Neural progenitor cell (in vitro differentiated cells): ENCODE results near the gene NDRG2. TPM values are rescaled to one million over a fixed set of nuclear protein-coding genes. Genes with fewer than 3 reads are reported as not detected.

Experiments
- DNase-seq: peaks from one replicate; pipeline ENCODE4 v3.0.0-alpha.2; 2016; ENCODE audit warnings: low spot score
- H2AFZ ChIP-seq: fragments of 200-600 bp; sonication (generic); replicated peaks from 2 replicates; pipeline ENCODE4 v1.6.1; 2016; ENCODE audit warnings: antibody characterized with exemption
- H3F3A ChIP-seq: fragments of 200-600 bp; sonication (generic); 2 replicates; pipeline ENCODE4 v1.6.1; 2016; ENCODE audit warnings: antibody characterized with exemption, low read depth
- H3K27ac ChIP-seq: fragments of 200-600 bp; sonication (generic); 2 replicates; pipeline ENCODE4 v1.5.1; 2016; ENCODE audit warnings: mild to moderate bottlenecking
- H3K27me3 ChIP-seq: fragments of 200-600 bp; sonication (generic); 2 replicates; pipeline ENCODE4 v1.6.1; 2016; ENCODE audit warnings: mild to moderate bottlenecking, moderate library complexity
- H3K36me3 ChIP-seq: fragments of 200-600 bp; sonication (generic); 2 replicates; pipeline ENCODE4 v1.5.1; 2016
- H3K4me1 ChIP-seq: fragments of 200-600 bp; sonication (generic); 2 replicates; pipeline ENCODE4 v1.6.1; 2016; ENCODE audit warnings: mixed run types
- H3K4me2 ChIP-seq: fragments of 200-600 bp; sonication (generic); 2 replicates; pipeline ENCODE4 v1.6.1; 2016
- H3K4me3 ChIP-seq: fragments of 200-600 bp; sonication (generic); 2 replicates; pipeline ENCODE4 v1.5.1; 2016
- H3K79me2 ChIP-seq: fragments of 200-600 bp; sonication (generic); 2 replicates; pipeline ENCODE4 v1.6.1; 2016; ENCODE audit warnings: low read depth
- H3K9ac ChIP-seq: fragments of 200-600 bp; sonication (generic); 2 replicates; pipeline ENCODE4 v1.6.1; 2016
- H3K9me3 ChIP-seq: fragments of 200-600 bp; sonication (generic); 2 replicates; pipeline ENCODE4 v1.5.1; 2016; ENCODE audit warnings: low read depth
- H4K20me1 ChIP-seq: fragments of 200-600 bp; sonication (generic); 2 replicates; pipeline ENCODE4 v1.6.1; 2016; ENCODE audit warnings: low read depth
- H3K27ac Mint-ChIP-seq: 3 replicates; pipeline ENCODE4 v1.8.0; 2021; ENCODE audit warnings: mixed read lengths
- H3K27me3 Mint-ChIP-seq: 2 replicates; pipeline ENCODE4 v1.8.0; 2022; ENCODE audit warnings: low read depth, mild to moderate bottlenecking, inconsistent platforms, moderate library complexity, mixed read lengths; ENCODE audit not compliant: insufficient read depth
- H3K36me3 Mint-ChIP-seq: 3 replicates; pipeline ENCODE4 v1.8.0; 2021; ENCODE audit warnings: mixed read lengths
- H3K4me1 Mint-ChIP-seq: 3 replicates; pipeline ENCODE4 v1.8.0; 2021; ENCODE audit warnings: mixed read lengths
- H3K4me3 Mint-ChIP-seq: 3 replicates; pipeline ENCODE4 v1.8.0; 2021; ENCODE audit warnings: mild to moderate bottlenecking, moderate library complexity, mixed read lengths
- H3K9me3 Mint-ChIP-seq: 3 replicates; pipeline ENCODE4 v1.8.0; 2020; ENCODE audit warnings: mixed read lengths
- CTCF ChIP-seq: fragments of 200-600 bp; sonication (generic); IDR thresholded peaks from 2 replicates; pipeline ENCODE4 v1.5.1; 2017; ENCODE audit warnings: antibody characterized with exemption, mild to moderate bottlenecking
- EZH2 ChIP-seq: fragments of 200-600 bp; sonication (generic); IDR thresholded peaks from 2 replicates; pipeline ENCODE4 v1.6.1; 2017; ENCODE audit warnings: antibody characterized with exemption, mild to moderate bottlenecking, moderate library complexity
- EZH2phosphoT487 ChIP-seq: fragments of 200-600 bp; sonication (generic); IDR thresholded peaks from 2 replicates; pipeline ENCODE4 v1.6.1; 2017; ENCODE audit warnings: antibody characterized with exemption
- total RNA-seq: library from RNA; depleted of rRNA; stranded (reverse); fragments of >200 nt; gene quantifications from 2 replicates; pipeline ENCODE4 v1.2.3, GENCODE V29; 2015; ENCODE audit warnings: low replicate concordance

Gene NDRG2
- total RNA-seq, 1 donor from 2014 or later: 1.3 TPM

- Histone ChIP-seq H4K20me1 (no peaks in the 10 kb centered on the region), H3K4me1 (no peaks in the 10 kb centered on the region), H2AFZ (no peak overlapping the region), H3F3A (no peaks in the 10 kb centered on the region), H3K79me2 (no peaks in the 10 kb centered on the region), H3K4me3 (no peak overlapping the region), H3K9me3 (no peaks in the 10 kb centered on the region), H3K27ac (no peak overlapping the region), H3K9ac (no peak overlapping the region), H3K36me3 (no peaks in the 10 kb centered on the region), H3K27me3 (peaks cover 13% of the 10 kb centered on the region), H3K4me2 (no peak overlapping the region)
- Mint-ChIP-seq H3K9me3 (no peaks in the 10 kb centered on the region), H3K27ac (no peak overlapping the region), H3K4me1 (peaks cover 2% of the 10 kb centered on the region), H3K36me3 (no peaks in the 10 kb centered on the region), H3K27me3 (peaks cover 6% of the 10 kb centered on the region), H3K4me3 (no peak overlapping the region)
- TF ChIP-seq EZH2phosphoT487 (no peak), CTCF (no peak), EZH2 (no peak)
- DNase-seq: no peak
Measured at GRCh38 chr14:21032326-21033132, 7.7 kb upstream of the NDRG2 start.

- Mint-ChIP-seq H3K4me1 (peaks cover 8% of the 10 kb centered on the region), H3K36me3 (no peaks in the 10 kb centered on the region), H3K4me3 (no peak overlapping the region), H3K9me3 (no peaks in the 10 kb centered on the region), H3K27ac (no peak overlapping the region), H3K27me3 (peaks cover 12% of the 10 kb centered on the region)
- Histone ChIP-seq H4K20me1 (no peaks in the 10 kb centered on the region), H3K4me1 (peaks cover 10% of the 10 kb centered on the region), H3K36me3 (no peaks in the 10 kb centered on the region), H2AFZ (no peak overlapping the region), H3K9ac (no peak overlapping the region), H3K9me3 (no peaks in the 10 kb centered on the region), H3K4me2 (no peak overlapping the region), H3F3A (no peaks in the 10 kb centered on the region), H3K27me3 (peaks cover 33% of the 10 kb centered on the region), H3K27ac (no peak overlapping the region), H3K4me3 (no peak overlapping the region), H3K79me2 (no peaks in the 10 kb centered on the region)
- no peak for TF ChIP-seq EZH2
- TF ChIP-seq EZH2phosphoT487: no peak
- TF ChIP-seq CTCF: no peak
- DNase-seq: no peak
Measured at GRCh38 chr14:21030531-21030930, 5.7 kb upstream of the NDRG2 start.

- no peaks in the 10 kb centered on the region for H3K9me3 ChIP-seq
- peaks cover 10% of the 10 kb centered on the region for H3K4me1 ChIP-seq
- Mint-ChIP-seq H3K36me3 (no peaks in the 10 kb centered on the region), H3K27ac (no peak within 1 kb of the TSS), H3K4me1 (peaks cover 6% of the 10 kb centered on the region), H3K27me3 (peaks cover 9% of the 10 kb centered on the region), H3K4me3 (no peak within 1 kb of the TSS), H3K9me3 (no peaks in the 10 kb centered on the region)
- H3K9ac ChIP-seq: no peak within 1 kb of the TSS
- no peak for DNase-seq
- H4K20me1 ChIP-seq: no peaks in the 10 kb centered on the region
- H3K4me2 ChIP-seq: no peak within 1 kb of the TSS
- H3K4me3 ChIP-seq: no peak within 1 kb of the TSS
- no peak within 1 kb of the TSS for H2AFZ ChIP-seq
- TF ChIP-seq EZH2 (no peak), CTCF (no peak), EZH2phosphoT487 (no peak)
- no peak within 1 kb of the TSS for H3K27ac ChIP-seq
- H3K79me2 ChIP-seq: no peaks in the 10 kb centered on the region
- no peaks in the 10 kb centered on the region for H3F3A ChIP-seq
- H3K36me3 ChIP-seq: no peaks in the 10 kb centered on the region
- peaks cover 39% of the 10 kb centered on the region for H3K27me3 ChIP-seq
Measured at GRCh38 chr14:21029917-21030316, 5.1 kb upstream of the NDRG2 start, which contains the start of gene TPPP2. Gene TPPP2, plus strand, starts transcription at chr14:21030217. Its CDS starts 365 bp downstream, at chr14:21030582.
